Stimulated activated CD4-positive, alpha-beta T cell treated with anti-CD3 and anti-CD28 coated beads, TNF-alpha, amount 100 ng/mL, for 48 hours (primary cell): ENCODE data around the gene PCLO.
"Not testable (repeated sequence)": the region's sequence is repeated elsewhere in the genome, so short reads cannot be mapped to it uniquely, and the experiment has no call there.

Source experiments
- DNase-seq, 3 donors: peaks; one replicate each; pipeline ENCODE4 v3.0.0-alpha.2; 2020; ENCODE audit warnings: low read depth in 3 of 3

The PCLO gene

GRCh38 chr7:82740246-82740848 is 422.3 kb downstream of the PCLO start:
- no peak for DNase-seq

DNA sequence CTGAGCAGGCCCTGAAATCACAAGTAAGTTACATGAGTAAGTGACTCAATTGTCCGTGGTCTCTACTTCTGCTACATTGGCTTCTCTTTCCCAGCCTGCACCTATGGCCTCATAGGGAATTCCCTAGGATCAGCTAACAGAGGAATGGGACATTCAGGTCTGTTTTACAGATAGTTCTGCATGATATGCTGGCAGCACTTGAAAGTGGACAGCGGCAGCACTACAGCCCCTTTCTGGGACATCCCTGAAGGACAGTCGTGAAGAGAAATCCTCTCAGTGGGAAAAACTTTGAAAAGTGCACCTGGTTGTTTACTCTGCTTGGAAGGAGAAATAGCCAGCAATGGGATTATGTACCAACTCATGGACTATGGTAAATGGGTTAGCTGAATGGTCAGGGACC is 426.1 kb downstream of the PCLO start:
- DNase-seq = no peak

DNA sequence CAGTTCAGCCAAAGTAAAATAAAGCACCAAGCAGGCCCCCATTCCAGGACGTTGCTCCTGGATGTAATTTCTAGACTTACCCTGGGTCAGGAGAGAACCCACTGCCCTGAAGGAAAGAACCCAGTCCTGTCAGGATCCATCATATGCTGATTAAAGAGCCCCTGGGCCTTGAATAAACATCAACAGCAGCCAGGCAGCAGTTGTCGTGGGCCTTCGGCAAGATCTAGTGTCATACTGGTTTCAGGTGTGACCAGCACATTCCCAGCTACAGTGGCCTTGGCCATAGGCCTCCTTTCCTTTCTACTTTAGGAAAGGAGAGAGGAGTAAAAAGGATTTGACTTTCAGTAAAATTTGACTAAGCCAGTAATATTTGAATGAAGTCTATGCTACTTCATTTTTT is 430.0 kb downstream of the PCLO start:
- no peak for DNase-seq

GRCh38 chr7:82729172-82730030 is 433.3 kb downstream of the PCLO start:
- DNase-seq = no peak

DNA sequence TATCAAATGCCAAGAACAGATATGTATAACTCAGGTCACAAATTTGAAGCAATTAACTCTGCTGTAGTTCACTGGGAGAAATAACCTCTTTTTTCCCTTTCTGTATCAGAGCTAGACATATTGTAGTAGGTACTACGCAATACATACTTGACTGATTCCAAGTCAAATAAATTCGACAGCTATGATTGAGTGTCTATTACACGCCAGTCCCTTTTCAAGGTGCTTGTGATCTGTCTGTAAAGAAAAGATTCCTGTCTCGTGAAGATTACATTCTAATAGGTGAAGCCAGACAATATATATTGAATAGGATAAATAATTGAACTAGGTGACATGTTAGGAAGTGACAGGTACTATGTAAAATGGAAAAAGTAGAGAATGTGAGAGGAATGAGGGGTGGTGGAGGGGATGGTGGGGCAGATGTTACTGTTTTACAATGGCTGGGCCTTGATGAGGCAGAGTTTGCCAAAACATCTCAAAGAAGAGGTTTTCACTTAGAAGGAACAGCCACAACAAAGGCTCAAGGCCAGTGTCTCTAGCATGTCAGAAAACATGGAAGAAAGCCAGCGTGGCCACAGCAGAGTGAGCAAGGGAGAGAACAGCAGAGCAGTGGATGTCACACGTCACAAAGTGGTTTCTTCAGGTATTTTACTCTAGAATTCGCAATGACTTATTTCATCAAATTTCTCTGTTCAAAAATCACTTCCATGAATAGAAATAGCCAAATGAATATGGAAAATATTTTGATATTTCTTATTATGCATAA is 436.5 kb downstream of the PCLO start:
- no peak for DNase-seq

GRCh38 chr7:82723411-82723810 is 439.3 kb downstream of the PCLO start:
- DNase-seq = no peak

DNA sequence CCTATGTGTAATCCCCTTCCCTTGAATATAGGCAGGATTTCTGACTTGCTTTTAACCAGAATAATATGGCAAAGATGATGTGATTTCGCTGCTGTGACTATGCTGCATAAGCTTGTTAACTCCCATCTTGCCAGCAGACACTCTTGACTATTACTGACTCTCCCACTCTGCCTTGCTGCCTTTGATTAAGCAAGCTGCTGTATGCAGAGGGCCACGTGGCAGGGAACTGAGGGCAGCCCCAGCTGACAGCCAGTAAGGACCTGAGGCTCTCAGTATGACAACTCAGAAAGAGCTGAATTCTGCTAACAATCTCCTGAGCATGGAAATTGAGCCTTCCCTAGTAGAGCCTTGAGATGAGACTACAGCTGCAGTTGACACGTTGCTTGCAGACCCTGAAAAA is 439.7 kb downstream of the PCLO start:
- DNase-seq = no peak

DNA sequence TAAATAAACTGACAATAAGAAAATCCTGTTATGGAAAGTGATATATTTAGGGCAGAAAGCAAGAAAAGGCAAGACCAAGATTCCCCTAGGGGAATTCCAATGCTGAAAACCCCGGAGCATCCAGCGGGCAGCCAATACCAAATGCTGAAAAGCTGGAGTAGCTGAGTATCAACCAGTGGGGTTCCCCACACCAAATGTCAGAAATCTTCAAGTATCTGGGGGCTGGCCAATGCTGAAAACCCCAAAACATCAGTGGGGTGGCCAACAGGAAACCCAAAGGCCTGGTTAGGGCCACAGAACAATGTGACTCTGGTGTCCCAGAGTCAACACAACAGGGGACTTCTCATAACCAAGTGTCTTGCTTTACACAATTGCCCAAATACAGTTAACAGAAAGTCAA is 447.3 kb downstream of the PCLO start:
- DNase-seq = no peak

DNA sequence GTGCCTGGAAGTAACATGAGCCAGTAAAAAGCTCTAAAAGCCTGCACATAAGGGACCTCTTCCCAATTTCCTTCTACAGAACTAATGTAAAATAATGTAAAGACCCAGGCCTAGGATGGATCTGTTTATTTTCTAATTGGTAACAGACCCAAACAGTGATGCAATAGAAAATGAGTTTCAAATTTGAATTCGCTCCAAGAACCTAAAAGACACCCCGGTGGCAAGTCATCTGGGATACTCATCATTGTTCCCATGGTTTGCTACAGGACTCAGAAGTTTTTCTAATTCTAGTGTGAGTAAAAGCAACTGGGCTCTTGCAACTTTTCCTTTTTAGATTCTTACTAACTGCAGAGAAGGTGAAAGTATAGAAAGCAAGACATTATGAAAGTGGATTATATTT is 447.8 kb downstream of the PCLO start:
- no peak for DNase-seq

GRCh38 chr7:82713506-82713905 is 449.2 kb downstream of the PCLO start:
- no peak for DNase-seq

- DNase-seq = not testable (repeated sequence)
Measured at GRCh38 chr7:82706344-82706743, 456.3 kb downstream of the PCLO start.

- DNase-seq = no peak
Measured at GRCh38 chr7:82705517-82706260, 457.0 kb downstream of the PCLO start.

- DNase-seq = no peak
Measured at GRCh38 chr7:82704121-82704520, 458.6 kb downstream of the PCLO start.
